Measurements from ENCODE around the gene LPAR1.

The LPAR1 gene

DNA sequence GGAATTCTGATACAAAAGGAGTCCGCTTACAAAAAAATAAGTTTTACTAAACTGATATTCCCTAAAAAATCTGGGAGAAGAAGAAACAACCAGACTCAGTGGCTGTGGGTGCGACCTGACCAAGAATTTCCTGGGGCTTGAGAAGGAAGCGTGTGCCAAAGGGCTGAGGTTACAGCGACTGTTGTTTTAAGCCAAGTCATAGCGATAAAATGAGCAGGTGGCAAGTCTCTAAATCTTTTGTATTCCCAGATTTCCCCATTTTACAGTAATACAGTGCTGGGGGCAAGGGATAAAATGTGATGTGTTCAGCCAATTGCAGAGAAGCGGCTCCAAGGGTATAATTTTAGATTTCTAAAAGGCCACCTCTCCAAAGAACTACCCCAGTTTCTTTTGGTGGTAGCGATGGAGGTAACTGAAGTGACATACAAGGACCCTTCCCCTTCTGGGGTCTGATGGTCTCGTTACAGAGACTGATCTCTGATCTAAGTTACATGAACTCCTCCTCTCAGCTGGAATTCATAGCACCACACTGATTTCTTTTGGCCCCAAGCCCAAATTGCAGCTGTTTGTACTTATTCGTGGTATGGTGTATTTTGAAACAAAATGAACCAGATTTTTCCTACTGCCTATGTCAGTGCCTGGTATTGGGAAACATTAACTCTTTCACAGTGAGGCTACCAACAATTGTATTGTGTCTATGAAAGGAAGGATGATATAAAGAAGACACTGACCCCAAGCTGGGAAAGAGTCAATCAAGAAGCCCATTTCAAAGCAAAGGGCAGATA lies 41.6 kb downstream of the LPAR1 start (continued):
- TF ChIP-seq ZNF518A (tag by site-specific recombination; conservative IDR thresholded peaks at IDR 0.05; ENCODE audit: low read depth): no peak
- TF ChIP-seq ZBTB49 (tag by site-specific recombination; IDR thresholded peaks at IDR 0.05; ENCODE audit: low read depth): no peak
- TF ChIP-seq, protein P1, sequence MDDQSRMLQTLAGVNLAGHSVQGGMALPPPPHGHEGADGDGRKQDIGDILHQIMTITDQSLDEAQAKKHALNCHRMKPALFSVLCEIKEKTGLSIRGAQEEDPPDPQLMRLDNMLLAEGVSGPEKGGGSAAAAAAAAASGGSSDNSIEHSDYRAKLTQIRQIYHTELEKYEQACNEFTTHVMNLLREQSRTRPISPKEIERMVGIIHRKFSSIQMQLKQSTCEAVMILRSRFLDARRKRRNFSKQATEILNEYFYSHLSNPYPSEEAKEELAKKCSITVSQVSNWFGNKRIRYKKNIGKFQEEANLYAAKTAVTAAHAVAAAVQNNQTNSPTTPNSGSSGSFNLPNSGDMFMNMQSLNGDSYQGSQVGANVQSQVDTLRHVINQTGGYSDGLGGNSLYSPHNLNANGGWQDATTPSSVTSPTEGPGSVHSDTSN (CRISPR knock-in tag; IDR thresholded peaks at IDR 0.05): no peak
- TF ChIP-seq, protein P2, sequence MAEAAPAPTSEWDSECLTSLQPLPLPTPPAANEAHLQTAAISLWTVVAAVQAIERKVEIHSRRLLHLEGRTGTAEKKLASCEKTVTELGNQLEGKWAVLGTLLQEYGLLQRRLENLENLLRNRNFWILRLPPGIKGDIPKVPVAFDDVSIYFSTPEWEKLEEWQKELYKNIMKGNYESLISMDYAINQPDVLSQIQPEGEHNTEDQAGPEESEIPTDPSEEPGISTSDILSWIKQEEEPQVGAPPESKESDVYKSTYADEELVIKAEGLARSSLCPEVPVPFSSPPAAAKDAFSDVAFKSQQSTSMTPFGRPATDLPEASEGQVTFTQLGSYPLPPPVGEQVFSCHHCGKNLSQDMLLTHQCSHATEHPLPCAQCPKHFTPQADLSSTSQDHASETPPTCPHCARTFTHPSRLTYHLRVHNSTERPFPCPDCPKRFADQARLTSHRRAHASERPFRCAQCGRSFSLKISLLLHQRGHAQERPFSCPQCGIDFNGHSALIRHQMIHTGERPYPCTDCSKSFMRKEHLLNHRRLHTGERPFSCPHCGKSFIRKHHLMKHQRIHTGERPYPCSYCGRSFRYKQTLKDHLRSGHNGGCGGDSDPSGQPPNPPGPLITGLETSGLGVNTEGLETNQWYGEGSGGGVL (tag by site-specific recombination; IDR thresholded peaks at IDR 0.05): no peak
- no peak for TF ChIP-seq ZBTB8A (tag by site-specific recombination; IDR thresholded peaks at IDR 0.05)
- no peak for TF ChIP-seq ZNF239 (tag by site-specific recombination; IDR thresholded peaks at IDR 0.05)

GRCh38 chr9:110995420-110996340 lies 42.6 kb downstream of the LPAR1 start:
- Histone ChIP-seq H3K27ac (ENCODE audit: extremely low read depth, low read depth, low read length) (no peak overlapping the region), H3K4me3 (ENCODE audit: low read depth, low read length) (no peak overlapping the region), H3K36me3 (ENCODE audit: control insufficient read depth in 2 of 2, insufficient read depth in 1 of 2, low read length in 2 of 2) (no peaks in the 10 kb centered on the region), H3K9me3 (ENCODE audit: control insufficient read depth, insufficient read depth, low read depth, low read length) (no peaks in the 10 kb centered on the region; the same call in 1 of the 2 replicates), H3K4me1 (ENCODE audit: control insufficient read depth, insufficient read depth, low read length) (no peaks in the 10 kb centered on the region)
- no peak for TF ChIP-seq INSM2 (tag by site-specific recombination; IDR thresholded peaks at IDR 0.05)
- TF ChIP-seq ZNF701 (tag by site-specific recombination; IDR thresholded peaks at IDR 0.05): no peak
- no peak for TF ChIP-seq ZNF157 (tag by site-specific recombination; IDR thresholded peaks at IDR 0.05)
- TF ChIP-seq, protein P3, sequence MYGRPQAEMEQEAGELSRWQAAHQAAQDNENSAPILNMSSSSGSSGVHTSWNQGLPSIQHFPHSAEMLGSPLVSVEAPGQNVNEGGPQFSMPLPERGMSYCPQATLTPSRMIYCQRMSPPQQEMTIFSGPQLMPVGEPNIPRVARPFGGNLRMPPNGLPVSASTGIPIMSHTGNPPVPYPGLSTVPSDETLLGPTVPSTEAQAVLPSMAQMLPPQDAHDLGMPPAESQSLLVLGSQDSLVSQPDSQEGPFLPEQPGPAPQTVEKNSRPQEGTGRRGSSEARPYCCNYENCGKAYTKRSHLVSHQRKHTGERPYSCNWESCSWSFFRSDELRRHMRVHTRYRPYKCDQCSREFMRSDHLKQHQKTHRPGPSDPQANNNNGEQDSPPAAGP (tag by site-specific recombination; IDR thresholded peaks at IDR 0.05): no peak
- TF ChIP-seq ZBTB49 (tag by site-specific recombination; IDR thresholded peaks at IDR 0.05; ENCODE audit: low read depth): no peak
- TF ChIP-seq ZNF169 (tag by site-specific recombination; IDR thresholded peaks at IDR 0.05): no peak
- no peak for TF ChIP-seq ZBTB7A (tag by site-specific recombination; IDR thresholded peaks at IDR 0.05; ENCODE audit: low read depth)
- POLR2A ChIA-PET: no interaction called here
- CTCF ChIA-PET: interaction anchor here (0.5 kb wide), 1 partner anchor 235 kb away, joined by 6 read pairs; no protein-coding TSS in a partner anchor
